ENCODE measurements around the gene ATIC. TPM values are rescaled to one million over a fixed set of nuclear protein-coding genes. Genes with fewer than 3 reads are reported as not detected.

Gene ATIC
- total RNA-seq, 1 donor from 2014 or later = 145 TPM

DNA sequence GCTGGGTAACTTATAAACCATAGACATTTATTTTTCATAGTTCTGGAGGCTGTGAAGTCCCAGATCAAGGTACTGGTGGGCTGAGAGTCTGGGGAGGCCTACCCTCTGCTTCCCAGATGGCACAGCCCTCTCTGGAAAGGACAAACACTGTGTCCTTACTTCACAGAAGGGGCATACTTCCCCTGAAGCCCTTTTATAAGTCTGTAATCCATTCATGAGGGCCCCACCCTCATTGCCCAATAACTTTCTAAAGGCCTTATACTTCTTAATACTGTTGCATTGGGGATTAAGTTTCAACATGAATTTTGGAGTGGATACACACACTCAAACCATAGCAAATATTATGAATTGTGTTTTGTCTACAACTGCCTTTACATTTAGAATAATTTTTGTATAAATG lies 36.0 kb downstream of the ATIC start:
- no peak overlapping the region for H3K4me3 Mint-ChIP-seq (ENCODE audit: low read depth)
- peaks cover 53% of the 10 kb centered on the region for H3K36me3 Mint-ChIP-seq (ENCODE audit: insufficient read depth)
- DNase-seq (ENCODE audit: low spot score, unreplicated experiment) = no peak
- H3K4me1 Mint-ChIP-seq (ENCODE audit: low read depth) = no peaks in the 10 kb centered on the region
- no peak overlapping the region for H3K27ac Mint-ChIP-seq
- TF ChIP-seq, protein P1, sequence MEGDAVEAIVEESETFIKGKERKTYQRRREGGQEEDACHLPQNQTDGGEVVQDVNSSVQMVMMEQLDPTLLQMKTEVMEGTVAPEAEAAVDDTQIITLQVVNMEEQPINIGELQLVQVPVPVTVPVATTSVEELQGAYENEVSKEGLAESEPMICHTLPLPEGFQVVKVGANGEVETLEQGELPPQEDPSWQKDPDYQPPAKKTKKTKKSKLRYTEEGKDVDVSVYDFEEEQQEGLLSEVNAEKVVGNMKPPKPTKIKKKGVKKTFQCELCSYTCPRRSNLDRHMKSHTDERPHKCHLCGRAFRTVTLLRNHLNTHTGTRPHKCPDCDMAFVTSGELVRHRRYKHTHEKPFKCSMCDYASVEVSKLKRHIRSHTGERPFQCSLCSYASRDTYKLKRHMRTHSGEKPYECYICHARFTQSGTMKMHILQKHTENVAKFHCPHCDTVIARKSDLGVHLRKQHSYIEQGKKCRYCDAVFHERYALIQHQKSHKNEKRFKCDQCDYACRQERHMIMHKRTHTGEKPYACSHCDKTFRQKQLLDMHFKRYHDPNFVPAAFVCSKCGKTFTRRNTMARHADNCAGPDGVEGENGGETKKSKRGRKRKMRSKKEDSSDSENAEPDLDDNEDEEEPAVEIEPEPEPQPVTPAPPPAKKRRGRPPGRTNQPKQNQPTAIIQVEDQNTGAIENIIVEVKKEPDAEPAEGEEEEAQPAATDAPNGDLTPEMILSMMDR (IDR thresholded peaks at IDR 0.05; ENCODE audit: unreplicated experiment) = no peak
- H3K27me3 Mint-ChIP-seq = no peaks in the 10 kb centered on the region
- no peaks in the 10 kb centered on the region for H3K9me3 Mint-ChIP-seq (ENCODE audit: low read depth)

DNA sequence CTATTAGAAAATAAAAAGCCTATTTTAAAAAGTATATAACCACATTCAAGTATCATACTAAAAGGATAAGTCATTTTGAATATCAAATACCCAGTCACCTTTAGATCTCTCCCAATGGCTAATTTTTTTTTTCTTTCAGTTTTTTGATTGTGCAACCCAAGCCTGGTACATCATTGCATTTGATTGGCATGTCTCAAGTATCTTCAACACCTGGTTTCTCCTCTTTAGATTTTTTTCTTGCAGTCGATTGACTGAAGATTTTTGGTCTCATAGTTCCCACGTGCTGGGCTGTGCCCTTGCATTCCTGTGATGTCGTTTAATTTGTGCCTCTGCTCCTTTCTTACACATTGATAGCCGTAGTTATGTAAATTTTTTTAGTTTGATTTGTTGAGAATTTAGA lies 40.7 kb downstream of the ATIC start:
- Mint-ChIP-seq H3K36me3 (ENCODE audit: insufficient read depth) (peaks cover 41% of the 10 kb centered on the region), H3K4me1 (ENCODE audit: low read depth) (peaks cover 4% of the 10 kb centered on the region), H3K27ac (no peak overlapping the region), H3K27me3 (no peaks in the 10 kb centered on the region), H3K4me3 (ENCODE audit: low read depth) (no peak overlapping the region), H3K9me3 (ENCODE audit: low read depth) (no peaks in the 10 kb centered on the region)
- TF ChIP-seq, protein P1 (IDR thresholded peaks at IDR 0.05; ENCODE audit: unreplicated experiment) = no peak
- no peak for DNase-seq (ENCODE audit: low spot score, unreplicated experiment)

- H3K36me3 Mint-ChIP-seq (ENCODE audit: insufficient read depth) = peaks cover 29% of the 10 kb centered on the region
- peaks cover 16% of the 10 kb centered on the region for H3K4me1 Mint-ChIP-seq (ENCODE audit: low read depth)
- DNase-seq (ENCODE audit: low spot score, unreplicated experiment) = no peak
- peak overlapping the region; percentile 35 for H3K27ac Mint-ChIP-seq
- TF ChIP-seq, protein P1 (IDR thresholded peaks at IDR 0.05; ENCODE audit: unreplicated experiment) = no peak
- H3K27me3 Mint-ChIP-seq = no peaks in the 10 kb centered on the region
- H3K9me3 Mint-ChIP-seq (ENCODE audit: low read depth) = no peaks in the 10 kb centered on the region
- H3K4me3 Mint-ChIP-seq (ENCODE audit: low read depth) = no peak overlapping the region
Measured at GRCh38 chr2:215354771-215355695, 43.2 kb downstream of the ATIC start.

DNA sequence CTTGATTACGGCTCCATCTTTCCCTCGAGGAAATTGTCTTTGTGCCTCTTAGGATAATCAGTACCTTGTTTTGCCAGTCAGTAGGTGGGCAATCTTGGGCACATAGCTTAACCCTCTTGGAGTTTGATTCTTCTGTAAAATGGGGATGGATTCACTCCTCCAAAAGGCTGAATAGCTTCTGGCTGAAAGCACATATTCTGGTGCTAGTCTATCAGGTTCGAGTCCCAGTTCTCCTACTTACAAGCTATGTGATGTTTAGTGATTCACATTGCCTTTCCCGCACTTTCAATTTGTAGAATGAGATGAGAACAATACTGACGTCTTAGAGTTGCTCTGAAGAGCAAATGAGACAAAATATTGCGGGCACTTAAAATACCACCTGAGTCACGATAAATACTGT lies 43.9 kb downstream of the ATIC start:
- H3K4me3 Mint-ChIP-seq (ENCODE audit: low read depth) = no peak overlapping the region
- TF ChIP-seq, protein P1 (IDR thresholded peaks at IDR 0.05; ENCODE audit: unreplicated experiment) = no peak
- no peak for DNase-seq (ENCODE audit: low spot score, unreplicated experiment)
- no peaks in the 10 kb centered on the region for H3K9me3 Mint-ChIP-seq (ENCODE audit: low read depth)
- no peak overlapping the region for H3K27ac Mint-ChIP-seq
- H3K36me3 Mint-ChIP-seq (ENCODE audit: insufficient read depth) = peaks cover 30% of the 10 kb centered on the region
- H3K27me3 Mint-ChIP-seq = no peaks in the 10 kb centered on the region
- peaks cover 16% of the 10 kb centered on the region for H3K4me1 Mint-ChIP-seq (ENCODE audit: low read depth)

DNA sequence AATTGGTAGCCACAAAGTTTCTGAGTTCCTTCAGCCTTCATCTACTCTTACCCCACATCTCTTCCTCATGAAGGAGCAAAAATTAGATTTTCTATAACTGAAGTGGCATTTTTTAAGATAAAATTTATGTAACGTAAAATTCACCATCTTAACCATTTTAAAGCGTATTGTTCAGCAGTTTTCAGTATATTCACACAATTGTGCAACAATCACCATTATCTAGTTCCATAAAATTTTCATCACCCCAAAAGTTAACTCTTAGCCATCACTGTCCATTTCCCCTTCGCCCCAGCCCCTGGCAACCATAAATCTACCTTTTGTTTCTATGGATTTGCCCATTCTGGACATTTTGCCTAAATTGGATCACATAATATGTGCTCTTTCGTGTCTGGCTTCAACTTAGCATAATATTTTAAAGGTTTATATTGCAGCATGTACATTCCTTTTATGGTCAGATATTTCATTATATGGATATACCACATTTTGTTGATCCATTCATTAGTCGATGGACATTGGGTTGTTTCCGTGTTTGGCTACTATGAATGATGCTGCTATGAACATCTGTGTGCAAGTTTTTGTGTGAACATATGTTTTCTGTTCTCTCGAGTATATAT lies 44.6 kb downstream of the ATIC start:
- Mint-ChIP-seq H3K27ac (no peak overlapping the region), H3K27me3 (no peaks in the 10 kb centered on the region), H3K9me3 (ENCODE audit: low read depth) (no peaks in the 10 kb centered on the region), H3K36me3 (ENCODE audit: insufficient read depth) (peaks cover 31% of the 10 kb centered on the region), H3K4me3 (ENCODE audit: low read depth) (no peak overlapping the region), H3K4me1 (ENCODE audit: low read depth) (peaks cover 18% of the 10 kb centered on the region)
- DNase-seq (ENCODE audit: low spot score, unreplicated experiment) = no peak
- TF ChIP-seq, protein P1 (IDR thresholded peaks at IDR 0.05; ENCODE audit: unreplicated experiment) = no peak
